ENCODE measurements around the gene HEYL.
"Not testable (repeated sequence)": the region's sequence is repeated elsewhere in the genome, so short reads cannot be mapped to it uniquely, and the experiment has no call there.

The HEYL gene

DNA sequence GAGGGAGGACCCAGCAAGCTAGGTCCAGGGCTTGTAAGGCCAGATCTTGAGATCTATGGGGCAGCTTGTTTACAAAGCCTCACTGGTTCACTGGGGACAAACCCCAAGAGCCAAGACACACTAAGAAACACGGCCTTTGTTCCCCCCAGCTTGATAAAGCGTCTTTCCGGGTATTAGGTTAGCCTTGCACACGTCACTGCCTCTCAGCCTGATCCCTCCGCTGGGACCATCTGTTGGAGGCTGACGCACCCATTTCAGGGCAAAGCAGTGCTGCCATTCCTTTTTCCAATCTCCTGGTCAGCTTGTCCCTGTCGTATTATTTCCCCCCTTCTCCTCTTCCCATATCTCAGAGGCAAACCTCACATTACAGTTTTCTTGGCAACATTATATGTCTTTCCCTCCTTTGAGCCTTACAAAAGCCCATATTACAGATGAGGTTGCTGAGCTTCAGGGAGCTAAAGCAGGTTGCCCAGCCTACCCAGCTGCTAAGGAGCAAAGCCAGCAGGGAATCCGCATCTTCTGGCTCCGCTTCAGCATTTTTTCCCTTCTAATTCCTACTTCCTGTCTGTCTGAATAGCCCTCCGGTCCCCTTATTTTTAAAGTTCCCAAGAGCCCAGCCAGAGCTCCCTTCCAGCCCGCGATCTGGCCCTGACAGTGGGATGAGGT lies 4.1 kb downstream of the HEYL start:
- DNase-seq = no peak

DNA sequence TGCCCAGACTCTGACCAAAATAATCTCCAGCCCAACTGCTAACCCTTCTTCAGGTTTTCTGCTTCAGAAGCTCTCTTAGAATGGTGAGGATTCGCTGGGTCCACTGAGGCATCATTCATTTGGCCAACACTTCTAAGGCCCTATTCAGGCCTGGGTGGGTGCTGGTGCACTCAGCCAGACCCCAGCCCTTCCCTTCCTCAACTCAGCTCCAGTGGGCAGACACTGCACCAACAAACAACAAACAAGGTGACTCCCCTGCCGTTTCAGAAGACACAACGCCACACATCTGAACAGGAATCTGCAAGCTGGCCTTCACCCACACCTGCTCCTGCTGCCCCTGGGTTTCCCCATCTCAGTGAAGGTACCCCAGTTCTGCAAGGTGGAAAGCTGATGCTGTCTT lies 6.0 kb downstream of the HEYL start:
- DNase-seq = no peak

DNA sequence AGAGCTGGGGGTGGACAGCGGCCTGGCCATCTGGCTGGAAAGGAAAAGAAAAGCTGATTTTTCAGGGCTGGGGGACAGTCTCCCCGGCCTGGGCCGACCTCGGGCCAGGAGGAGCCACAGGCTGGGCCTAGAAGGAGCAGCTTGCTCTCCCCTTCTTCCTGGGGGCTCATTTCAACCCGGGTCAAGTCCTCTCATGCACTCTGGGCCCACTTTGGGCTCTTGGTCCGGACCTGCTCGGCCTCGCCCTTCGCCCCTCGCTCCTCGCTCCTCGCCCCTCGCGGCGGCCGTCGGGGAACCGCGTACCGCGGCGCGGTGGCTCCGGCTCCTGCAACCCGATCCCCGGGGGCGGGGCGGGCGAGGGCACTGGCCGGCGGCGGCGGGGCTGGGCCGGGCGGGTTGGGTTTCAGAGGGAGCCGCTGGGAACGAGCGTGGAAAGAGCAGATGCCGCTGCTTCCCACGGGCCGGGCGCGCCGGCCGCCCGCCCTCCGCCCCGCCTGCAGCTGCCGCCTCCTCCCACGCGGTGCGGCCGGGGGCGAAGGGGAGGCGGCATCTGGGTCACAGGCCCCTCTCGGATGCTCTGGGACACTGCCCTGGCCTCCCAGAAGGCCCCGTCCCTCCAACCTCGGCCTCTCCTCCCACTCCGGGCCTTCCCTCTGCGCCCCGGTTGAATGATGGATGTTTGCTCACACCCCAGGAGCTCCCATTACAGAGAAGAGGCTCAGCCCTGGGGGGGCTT lies 6.6 kb downstream of the HEYL start:
- DNase-seq = no peak

DNA sequence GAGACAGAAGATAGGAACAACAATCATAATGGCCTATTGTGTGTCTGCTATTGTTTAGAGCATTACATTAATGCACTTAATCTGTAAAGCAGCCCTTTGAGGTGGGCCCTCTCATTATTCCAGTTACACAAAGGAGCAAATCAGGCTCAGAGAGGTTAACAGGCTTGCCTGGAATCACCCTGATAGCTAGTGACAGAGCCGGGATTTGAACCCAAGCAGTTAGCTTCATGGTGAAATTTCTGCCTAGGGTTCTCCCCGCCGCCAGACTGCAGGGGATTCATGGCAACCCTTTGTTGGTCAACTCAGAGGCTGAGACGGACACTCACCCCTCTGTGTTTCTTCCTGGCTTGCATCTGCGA lies 7.1 kb downstream of the HEYL start:
- no peak for DNase-seq

DNA sequence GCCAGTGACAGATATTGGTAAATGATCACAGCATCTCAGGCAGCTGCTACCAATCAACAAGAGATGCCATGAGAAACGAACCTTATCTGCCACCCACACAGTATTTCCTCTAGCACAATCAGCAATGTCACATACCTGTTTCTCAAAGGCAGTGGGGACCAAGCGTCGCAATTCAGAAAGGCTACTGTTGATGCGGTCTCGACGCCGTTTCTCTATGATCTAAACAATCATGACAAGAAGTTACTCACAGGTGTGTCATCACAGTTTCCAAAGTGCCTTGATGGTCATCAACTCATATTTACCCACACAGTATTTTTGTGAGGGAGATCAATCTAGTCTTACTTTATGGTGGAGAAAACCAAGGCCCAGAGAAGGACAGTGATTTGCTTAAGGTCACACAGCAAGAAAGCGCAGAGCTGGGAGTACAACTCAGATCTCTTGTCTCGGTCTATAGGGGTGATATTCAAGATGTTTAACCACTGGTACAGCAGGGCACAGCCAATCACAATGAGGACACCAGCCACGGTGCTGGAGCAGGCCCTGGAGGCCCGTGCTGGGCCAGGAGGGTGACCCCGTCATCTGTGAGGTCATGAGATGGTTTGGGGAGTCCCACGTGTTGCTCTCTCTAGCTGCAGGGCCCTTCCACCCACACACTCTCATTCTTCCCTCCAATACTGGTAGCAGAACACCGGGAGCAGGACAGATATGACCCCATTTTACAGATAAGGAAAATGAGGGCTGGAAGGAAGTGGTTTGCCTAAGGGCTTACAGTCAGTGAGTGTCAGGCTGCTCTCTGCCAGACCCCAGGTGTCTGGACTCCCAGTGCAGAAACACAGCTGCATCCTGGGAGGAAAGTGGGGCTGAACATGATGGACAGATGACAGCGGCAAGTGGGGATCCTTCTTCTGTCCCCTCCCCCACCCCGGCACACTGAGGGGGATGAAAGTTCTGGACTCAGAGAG lies 7.8 kb downstream of the HEYL start:
- DNase-seq = no peak

DNA sequence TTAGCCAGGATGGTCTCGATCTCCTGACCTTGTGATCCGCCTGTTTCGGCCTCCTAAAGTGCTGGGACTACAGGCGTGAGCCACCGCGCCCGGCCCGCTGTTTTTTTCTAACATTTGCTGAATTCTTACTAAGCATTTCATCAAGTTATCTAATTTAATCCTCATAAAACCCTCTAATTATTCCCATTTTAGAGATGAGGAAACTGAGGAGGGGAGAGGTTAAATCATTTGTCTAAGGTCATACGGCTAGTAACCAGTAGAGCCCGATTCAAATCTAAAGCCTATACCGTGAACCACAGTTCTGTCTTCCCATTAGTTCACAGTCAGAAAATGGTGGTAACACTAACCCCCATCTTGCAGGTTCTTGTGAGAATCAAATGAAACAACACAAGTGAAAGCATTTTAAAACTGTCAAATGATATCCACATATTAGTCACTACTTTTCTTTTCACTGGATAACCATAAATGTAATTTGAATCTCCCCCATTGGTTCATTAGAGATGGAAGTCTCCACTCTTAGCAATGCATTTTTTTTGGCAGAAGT lies 10.6 kb downstream of the HEYL start:
- no peak for DNase-seq

DNA sequence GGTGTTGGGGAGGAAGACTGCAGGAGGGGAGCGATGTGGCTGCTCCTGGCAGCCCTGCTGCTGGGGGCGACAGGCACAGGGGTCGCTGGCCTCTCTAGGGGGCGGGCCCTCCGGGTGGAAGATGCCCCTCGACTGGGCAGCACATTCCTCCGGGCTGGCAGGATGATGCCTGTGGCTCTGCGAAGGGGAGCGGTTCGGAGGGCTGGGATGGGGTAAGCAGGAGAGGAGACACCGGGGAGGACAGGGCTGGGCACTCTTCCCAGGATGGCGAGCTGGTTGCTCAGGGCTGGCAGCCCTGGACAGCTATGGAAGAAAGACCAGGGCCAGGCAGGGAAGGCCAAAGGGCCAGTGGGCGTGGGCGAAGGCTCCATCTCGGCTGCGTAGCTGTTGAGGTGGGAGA lies 12.8 kb downstream of the HEYL start:
- DNase-seq = no peak

DNA sequence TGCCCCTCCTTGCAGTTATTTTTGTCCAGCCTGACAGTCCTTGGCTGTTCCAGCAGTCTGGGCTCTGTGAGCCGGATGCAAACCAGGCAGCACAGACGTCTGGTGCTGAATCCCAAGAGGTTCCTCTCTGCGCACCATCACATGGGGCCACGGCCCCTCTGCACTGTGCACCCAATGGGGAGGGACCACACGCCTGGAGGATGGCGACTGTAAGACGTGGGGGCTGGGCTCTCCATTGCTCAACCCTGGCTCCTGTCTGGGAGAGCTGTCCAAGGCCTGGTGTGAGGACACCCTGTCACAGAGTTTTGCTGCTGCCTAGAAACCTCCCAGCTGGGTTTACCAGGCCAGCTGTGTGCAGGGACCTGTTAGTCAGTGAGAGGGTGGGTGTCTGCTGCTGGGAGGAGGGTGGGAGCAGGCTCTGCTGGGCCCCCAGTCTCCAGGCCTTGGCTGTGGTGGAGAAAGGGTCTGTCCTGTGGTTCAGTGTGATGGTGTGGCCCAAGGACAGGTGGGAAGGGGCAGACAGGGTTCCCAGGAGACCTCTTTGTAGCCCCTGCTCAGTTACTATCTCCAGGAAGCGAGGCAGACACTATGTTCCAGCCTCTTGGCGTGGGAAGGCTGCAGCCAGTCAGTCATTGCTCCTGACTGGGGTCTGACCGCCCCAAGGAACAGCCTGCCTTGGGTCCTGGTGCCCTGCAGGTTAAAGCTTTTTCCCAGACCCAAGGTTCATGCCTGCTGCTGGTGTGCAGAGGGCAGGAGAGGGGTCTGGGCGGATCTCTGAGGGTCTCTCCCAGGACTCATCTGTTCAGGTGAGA lies 13.8 kb downstream of the HEYL start:
- DNase-seq = no peak

DNA sequence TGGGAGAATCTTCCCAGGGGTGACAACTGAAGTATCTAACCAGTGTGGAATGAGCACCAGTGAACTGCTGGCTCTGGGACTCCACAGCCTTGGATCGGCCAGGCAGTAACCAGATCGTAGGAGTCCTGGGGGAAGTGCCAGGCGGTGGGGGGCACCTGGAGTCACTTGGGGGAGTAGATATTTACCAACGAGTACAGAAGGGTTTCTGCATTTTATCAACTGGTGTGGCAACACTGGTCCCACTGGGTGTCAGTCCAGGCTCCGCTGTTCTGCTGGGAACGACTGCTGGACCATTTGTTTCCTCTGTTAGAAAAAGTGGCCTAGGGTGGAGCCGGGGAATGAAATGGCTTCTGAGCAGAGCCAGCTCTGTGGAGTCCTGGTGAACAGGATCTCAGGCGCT lies 14.4 kb downstream of the HEYL start:
- no peak for DNase-seq

DNA sequence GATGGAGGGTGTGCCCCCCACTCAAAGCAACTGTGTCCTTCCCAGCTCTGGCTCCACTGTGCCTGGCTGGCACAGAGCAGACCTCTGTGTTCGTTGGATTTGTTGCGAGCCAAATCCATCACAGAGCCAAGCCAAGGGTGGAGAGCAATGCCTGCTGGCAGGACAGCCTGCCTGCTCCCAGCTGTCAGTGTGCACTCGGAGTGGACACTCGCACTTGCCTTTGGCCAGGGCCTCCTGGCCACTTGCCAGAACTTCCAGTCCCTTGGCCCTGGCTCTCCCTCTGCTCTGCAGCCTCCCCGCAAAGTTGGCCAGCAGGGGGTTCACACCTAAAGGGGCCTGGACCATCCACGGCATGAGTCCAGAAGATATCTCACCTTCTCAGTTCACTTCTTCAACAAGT lies 16.4 kb downstream of the HEYL start:
- no peak for DNase-seq

DNA sequence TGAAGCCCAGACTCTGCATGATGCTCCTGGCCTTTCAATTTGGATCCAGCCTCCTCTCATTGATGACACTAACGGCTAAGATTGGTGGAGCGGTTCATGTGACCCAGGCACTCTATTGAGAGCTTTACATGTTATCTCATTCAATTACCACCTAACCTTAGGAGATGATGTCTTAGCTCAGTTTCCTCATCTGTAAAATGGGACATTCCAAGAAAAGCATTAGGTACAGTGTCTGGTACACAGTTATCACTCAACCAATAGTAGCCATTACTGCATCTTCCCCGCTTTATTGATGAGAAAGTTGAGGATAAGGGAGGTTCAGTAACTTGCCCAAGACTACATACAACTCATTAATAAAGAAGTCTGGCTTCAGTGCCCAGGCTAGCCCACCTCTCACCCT lies 17.0 kb downstream of the HEYL start:
- DNase-seq = no peak

DNA sequence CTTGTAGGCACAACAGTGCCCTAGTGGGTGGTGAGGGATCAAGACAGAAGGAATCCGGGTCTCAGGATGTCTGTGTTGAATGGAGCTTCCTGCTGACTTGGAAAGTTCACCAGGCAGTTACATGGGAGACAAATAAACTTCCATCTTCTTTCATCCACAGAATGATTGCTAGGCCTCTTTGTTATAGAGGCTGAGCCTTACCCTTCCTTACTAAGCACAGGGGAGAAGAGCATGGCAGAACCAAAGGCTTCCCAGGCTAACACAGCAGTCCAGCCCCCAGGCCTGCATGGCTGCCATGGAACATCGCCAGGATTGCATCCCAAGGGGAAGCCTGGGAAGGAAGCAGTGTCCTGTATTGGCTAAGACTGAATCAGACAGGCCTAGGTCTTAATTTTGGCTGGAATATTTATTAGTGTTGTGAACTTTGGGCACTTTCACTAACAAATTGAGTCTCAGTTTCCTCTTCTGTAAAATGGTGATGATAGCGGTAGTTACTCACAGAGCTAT lies 18.7 kb downstream of the HEYL start:
- no peak for DNase-seq

DNA sequence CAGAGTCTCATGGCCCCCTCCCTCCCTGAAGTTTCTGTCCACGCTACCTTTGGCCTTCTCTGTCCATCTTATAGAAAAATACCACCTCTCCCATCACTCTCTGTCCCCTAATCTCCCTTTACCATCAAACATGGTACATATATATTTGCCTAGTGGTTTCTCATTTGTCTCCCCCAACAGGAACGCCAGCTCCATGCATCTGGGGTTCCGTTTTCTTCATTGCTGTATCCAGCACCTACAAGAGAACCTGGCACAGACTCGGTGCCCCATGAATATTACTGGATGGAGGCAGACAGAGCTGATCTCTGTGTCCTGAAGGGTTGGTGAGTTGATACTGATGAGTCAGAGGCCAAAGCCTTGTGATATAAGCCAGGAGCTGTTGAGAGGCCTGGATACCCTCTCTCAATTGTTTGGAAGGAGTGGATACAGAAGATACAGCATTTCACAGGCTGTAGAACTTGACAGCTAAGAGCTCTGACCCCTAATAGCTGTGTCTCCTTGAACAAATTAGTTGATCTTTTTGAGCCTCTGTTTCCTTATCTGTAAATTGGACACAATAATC lies 21.9 kb downstream of the HEYL start:
- DNase-seq = no peak

DNA sequence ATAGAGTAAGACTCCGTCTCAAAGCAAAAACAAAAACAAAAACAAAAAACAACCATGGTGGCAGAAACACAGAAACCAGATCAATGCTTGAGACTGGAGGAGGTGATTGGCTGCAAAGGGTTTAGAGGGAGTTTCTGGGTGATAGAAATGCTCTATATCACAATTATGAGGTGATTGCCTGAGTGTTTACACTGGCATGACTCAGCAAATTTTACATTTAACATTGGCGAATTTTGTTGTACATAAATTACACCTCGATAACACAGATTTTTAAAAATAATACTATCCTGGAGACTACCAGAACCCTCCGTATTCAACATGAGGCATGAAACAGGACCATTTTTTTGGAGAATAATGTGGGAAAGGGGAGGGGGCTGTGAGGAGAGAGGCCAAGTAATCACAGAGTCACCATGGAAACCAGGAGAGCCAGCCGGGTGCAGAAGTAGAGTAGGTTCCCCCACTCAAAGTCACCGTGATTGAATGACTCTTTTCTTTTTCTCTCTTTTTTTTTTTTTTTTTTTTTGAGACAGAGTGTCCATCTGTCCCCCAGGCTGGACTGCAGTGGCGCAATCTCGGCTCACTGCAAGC lies 24.3 kb downstream of the HEYL start:
- no peak for DNase-seq

DNA sequence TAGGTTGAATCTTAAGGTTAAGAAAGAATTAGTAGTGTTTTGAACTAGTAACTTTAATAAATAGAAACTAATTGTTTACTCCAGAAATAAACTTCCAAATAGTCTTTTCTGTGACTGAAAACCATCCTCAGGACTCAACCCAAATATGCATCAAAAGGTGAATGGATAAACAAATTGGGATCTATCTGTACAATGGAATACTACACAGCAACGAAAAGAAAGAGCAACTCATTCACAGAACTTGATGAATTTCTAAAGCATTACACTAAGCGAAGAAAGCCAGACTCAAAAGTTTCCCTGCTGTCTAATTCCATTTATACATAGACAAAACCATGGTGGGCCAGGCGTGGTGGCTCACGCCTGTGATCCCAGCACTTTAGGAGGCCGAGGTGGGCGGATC lies 25.0 kb downstream of the HEYL start:
- no peak for DNase-seq

DNA sequence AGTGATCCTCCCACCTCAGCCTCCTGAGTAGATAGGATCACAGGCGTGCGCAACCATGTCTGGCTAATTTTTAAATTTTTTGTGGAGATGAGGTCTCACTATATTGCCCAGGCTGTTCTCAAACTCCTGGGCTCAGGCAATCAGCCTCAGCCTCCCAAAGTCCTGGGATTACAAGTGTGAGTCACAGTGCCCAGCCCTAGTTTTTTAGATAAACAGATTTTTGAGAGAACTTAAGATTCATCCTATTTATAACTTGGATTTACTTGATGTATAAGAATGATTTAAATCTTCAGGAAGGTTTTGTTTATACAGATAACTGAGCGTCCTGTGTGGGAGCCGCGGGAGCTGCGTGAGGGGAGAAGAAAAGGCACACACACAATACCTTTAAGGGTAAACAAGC lies 26.2 kb downstream of the HEYL start:
- no peak for DNase-seq

DNA sequence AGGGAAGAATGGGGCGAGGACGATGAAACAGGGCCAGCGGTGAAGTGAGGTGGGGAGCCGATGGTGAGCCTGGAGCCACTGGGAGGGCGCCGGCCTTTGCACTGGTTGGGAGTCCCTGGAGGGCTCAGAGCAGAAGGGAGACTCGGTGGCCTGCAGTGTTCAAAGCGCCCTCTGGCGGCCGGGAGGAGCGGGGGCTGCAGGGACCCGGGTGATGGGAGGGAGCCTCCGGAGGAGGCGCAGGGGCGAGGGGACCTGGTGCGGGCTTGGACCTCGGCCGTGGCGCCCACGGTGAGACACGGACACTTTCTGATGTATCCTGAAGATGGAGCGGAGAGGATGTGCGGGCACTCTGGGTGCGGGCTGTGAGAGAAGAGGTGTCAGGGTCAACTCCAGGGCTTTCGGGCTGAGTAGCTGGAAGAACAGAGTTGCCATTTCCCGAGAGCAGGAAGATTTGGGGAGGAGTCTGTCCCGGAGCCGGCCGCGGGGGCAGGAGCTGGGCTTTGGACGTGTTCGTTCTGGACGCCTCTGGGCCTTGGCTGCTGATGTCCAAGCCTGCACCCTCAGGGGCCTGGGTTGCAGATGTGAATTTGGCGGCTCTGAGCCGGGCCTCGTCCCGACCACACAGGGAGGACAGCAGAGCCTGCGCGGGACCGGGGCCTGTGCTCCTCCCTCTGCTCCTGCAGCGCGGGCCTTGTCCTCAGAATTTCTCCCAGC lies 29.7 kb downstream of the HEYL start:
- peak; percentile 78 for DNase-seq

DNA sequence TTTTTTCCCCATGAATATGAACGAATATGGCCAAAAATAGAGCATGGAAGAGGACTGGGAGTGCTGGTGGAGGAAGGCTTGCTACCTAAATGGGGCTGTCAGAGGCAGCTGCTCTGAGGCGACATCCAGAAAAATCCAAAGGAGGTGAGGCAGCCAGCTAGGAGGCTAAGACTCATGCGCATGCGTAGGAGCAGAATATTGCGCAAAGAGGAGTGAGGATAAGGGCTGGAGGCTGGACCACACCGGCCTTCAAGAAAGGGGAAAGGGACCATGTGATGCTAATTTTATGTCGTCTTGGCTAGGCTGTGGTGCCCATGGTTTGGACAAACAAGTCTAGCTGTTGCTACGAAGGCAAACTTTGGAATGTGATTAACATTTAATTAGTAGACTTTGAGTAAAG lies 30.5 kb downstream of the HEYL start:
- DNase-seq = no peak

DNA sequence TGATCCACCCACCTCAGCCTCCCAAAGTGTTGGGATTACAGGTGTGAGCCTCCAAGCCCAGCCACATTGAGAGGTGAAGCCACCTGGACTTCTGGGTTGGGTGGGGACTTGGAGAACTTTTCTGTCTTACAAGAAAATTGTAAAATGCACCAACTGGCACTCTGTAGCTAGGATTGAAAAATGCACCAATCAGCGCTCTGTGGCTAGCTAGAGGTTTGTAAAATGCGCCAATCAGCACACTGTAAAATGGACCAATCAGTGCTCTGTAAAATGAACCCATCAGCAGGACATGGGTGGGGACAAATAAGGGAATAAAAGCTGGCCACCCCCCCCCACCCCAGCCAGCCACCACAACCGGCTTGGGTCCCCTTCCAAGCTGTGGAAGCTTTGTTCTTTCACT lies 35.8 kb downstream of the HEYL start:
- DNase-seq = not testable (repeated sequence)

DNA sequence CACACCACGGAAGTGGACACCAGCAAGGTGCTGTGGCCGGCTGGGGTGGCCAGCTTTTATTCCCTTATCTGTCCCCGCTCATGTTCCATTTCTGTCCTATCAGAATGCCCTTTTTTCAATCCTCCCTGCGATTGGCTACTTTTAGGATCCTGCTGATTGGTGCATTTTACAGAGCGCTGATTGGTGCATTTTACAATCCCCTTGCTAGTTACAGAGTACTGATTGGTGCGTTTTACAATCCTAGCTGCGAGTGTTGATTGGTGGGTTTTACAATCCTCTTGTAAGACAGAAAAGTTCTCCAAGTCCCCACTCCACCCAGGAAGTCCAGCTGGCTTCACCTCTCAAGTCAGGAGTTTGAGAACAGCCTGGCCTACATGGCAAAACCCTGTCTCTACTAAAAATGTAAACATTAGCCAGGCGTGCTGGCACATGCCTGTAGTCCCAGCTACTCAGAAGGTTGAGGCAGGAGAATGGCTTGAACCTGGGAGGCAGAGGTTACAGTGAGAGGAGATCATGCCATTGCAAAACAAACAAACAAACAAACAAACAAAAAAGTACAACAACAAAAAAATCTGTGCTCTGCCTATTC lies 37.7 kb downstream of the HEYL start:
- DNase-seq = not testable (repeated sequence)

DNA sequence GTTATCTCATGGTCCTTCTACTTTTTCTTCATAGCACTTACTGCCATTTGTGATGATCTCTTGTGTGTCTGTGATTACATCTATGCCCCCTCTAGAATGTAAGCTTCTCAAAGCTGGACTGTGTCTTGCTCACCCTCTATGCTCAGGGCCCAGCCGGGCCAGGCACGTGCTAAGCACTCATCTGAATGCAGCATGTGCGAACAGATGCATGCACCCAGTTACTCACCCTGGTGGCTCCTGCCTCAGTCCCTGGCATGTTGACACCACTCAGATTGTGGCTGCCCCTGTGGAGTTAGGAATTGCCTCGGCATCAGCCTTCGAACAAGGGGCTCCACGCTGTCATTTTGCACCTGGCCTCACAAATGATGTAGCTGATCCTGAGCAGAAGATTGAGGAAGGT lies 43.3 kb downstream of the HEYL start:
- DNase-seq = no peak
